K562 (cell line): ENCODE measurements around the gene C16orf74.

ENCODE experiments used
- TF ChIP-seq, protein P1 (sequence below): sonication (generic); formaldehyde crosslinking; IDR thresholded peaks from 2 replicates; pipeline ENCODE4 v1.8.1; 2023; ENCODE audit warnings: mild to moderate bottlenecking, missing genetic modification reagents
- TF ChIP-seq, protein P2 (sequence below), 3 experiments: IDR thresholded peaks in 2 of 3; conservative IDR thresholded peaks in 1 of 3; 2 replicates each; pipeline ENCODE4 v1.5.1; 2011 to 2012; ENCODE audit warnings: low read length in 3 of 3, mild to moderate bottlenecking in 3 of 3, control low read depth in 2 of 3, improper control_type of control experiment in 1 of 3, inconsistent platforms in 1 of 3, low read depth in 1 of 3, mixed read lengths in 1 of 3, moderate library complexity in 1 of 3; ENCODE audit not compliant: insufficient read depth in 2 of 3

DNA sequence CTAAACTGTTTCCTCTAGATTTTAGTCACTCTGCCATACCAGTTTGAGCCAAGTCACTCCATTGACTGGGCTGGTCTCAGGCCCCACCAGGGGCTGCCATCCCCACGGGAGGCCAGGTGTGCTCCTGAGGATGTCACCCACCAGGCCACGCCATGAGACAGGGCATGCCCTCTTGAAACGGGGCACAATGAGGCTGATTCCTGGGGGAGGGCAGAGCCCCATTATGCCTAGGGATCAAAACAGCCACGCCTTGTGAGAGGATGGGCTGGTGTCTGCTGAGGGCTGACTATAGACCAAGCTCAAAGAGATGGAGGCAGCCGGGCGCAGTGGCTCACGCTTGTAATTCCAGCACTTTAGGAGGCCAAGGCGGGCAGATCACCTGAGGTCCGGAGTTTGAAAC lies 83.6 kb downstream of the C16orf74 start:
- TF ChIP-seq, protein P1, sequence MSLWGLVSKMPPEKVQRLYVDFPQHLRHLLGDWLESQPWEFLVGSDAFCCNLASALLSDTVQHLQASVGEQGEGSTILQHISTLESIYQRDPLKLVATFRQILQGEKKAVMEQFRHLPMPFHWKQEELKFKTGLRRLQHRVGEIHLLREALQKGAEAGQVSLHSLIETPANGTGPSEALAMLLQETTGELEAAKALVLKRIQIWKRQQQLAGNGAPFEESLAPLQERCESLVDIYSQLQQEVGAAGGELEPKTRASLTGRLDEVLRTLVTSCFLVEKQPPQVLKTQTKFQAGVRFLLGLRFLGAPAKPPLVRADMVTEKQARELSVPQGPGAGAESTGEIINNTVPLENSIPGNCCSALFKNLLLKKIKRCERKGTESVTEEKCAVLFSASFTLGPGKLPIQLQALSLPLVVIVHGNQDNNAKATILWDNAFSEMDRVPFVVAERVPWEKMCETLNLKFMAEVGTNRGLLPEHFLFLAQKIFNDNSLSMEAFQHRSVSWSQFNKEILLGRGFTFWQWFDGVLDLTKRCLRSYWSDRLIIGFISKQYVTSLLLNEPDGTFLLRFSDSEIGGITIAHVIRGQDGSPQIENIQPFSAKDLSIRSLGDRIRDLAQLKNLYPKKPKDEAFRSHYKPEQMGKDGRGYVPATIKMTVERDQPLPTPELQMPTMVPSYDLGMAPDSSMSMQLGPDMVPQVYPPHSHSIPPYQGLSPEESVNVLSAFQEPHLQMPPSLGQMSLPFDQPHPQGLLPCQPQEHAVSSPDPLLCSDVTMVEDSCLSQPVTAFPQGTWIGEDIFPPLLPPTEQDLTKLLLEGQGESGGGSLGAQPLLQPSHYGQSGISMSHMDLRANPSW (CRISPR knock-in tag), result no peak
- TF ChIP-seq, protein P2, sequence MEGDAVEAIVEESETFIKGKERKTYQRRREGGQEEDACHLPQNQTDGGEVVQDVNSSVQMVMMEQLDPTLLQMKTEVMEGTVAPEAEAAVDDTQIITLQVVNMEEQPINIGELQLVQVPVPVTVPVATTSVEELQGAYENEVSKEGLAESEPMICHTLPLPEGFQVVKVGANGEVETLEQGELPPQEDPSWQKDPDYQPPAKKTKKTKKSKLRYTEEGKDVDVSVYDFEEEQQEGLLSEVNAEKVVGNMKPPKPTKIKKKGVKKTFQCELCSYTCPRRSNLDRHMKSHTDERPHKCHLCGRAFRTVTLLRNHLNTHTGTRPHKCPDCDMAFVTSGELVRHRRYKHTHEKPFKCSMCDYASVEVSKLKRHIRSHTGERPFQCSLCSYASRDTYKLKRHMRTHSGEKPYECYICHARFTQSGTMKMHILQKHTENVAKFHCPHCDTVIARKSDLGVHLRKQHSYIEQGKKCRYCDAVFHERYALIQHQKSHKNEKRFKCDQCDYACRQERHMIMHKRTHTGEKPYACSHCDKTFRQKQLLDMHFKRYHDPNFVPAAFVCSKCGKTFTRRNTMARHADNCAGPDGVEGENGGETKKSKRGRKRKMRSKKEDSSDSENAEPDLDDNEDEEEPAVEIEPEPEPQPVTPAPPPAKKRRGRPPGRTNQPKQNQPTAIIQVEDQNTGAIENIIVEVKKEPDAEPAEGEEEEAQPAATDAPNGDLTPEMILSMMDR (IDR thresholded peaks at IDR 0.05 in 2 of 3, conservative IDR thresholded peaks at IDR 0.05 in 1 of 3; ENCODE audit: insufficient read depth in 2 of 3, low read depth in 1 of 3, low read length in 3 of 3), result no peak
